ENCODE measurements around the gene ATP8A2.

DNA sequence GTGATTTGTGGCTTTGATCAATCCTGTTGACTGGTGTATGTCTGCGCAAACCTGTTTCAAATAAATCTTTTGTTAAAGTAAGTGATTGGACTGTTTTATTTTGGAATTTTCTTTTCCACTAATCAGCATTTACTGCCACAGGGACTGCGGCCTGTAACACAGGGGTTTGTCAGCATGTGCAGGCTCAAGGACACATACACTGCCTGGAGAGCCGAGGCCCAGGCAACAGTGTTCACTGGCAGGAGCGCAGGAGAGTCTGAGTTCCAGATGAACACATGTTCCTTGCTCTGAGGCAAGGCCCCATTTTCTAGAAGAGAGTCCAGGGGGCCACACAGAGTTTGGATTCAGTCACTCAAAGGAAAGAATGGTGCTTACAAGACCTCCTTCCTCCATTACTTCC is 654.0 kb downstream of the ATP8A2 start:
- TF ChIP-seq, protein P1, sequence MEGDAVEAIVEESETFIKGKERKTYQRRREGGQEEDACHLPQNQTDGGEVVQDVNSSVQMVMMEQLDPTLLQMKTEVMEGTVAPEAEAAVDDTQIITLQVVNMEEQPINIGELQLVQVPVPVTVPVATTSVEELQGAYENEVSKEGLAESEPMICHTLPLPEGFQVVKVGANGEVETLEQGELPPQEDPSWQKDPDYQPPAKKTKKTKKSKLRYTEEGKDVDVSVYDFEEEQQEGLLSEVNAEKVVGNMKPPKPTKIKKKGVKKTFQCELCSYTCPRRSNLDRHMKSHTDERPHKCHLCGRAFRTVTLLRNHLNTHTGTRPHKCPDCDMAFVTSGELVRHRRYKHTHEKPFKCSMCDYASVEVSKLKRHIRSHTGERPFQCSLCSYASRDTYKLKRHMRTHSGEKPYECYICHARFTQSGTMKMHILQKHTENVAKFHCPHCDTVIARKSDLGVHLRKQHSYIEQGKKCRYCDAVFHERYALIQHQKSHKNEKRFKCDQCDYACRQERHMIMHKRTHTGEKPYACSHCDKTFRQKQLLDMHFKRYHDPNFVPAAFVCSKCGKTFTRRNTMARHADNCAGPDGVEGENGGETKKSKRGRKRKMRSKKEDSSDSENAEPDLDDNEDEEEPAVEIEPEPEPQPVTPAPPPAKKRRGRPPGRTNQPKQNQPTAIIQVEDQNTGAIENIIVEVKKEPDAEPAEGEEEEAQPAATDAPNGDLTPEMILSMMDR (IDR thresholded peaks at IDR 0.05; ENCODE audit: low read depth, low read length, missing input control), result no peak
- no peak for TF ChIP-seq RAD21 (IDR thresholded peaks at IDR 0.05)
- TF ChIP-seq, protein P2, sequence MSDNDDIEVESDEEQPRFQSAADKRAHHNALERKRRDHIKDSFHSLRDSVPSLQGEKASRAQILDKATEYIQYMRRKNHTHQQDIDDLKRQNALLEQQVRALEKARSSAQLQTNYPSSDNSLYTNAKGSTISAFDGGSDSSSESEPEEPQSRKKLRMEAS (IDR thresholded peaks at IDR 0.05), result no peak

Measured in liver (tissue), 3 donors.